Neural progenitor cell (in vitro differentiated cells): ENCODE data around the gene GABBR2.

Experiments used
- CTCF ChIP-seq: fragments of 200-600 bp; sonication (generic); IDR thresholded peaks from 2 replicates; pipeline ENCODE4 v1.5.1; 2017; ENCODE audit warnings: antibody characterized with exemption, mild to moderate bottlenecking
- EZH2 ChIP-seq: fragments of 200-600 bp; sonication (generic); IDR thresholded peaks from 2 replicates; pipeline ENCODE4 v1.6.1; 2017; ENCODE audit warnings: antibody characterized with exemption, mild to moderate bottlenecking, moderate library complexity
- EZH2phosphoT487 ChIP-seq: fragments of 200-600 bp; sonication (generic); IDR thresholded peaks from 2 replicates; pipeline ENCODE4 v1.6.1; 2017; ENCODE audit warnings: antibody characterized with exemption

GRCh38 chr9:98541684-98542230 lies 167.0 kb downstream of the GABBR2 start:
- TF ChIP-seq CTCF (no peak), EZH2 (no peak), EZH2phosphoT487 (no peak)
